HepG2 (cell line): ENCODE measurements around the gene VPS26B. TPM values are rescaled to one million over a fixed set of nuclear protein-coding genes. Genes with fewer than 3 reads are reported as not detected.

Experiments used
- ERF ChIP-seq: IDR thresholded peaks from 2 replicates; pipeline ENCODE4 v1.6.1; 2018; ENCODE audit warnings: missing biosample characterization, missing genetic modification reagents
- HBP1 ChIP-seq: IDR thresholded peaks from 2 replicates; pipeline ENCODE4 v1.6.1; 2016; ENCODE audit warnings: low read depth, control low read depth
- HMG20A ChIP-seq: IDR thresholded peaks from 2 replicates; pipeline ENCODE4 v1.6.1; 2016; ENCODE audit warnings: borderline replicate concordance
- KLF6 ChIP-seq: IDR thresholded peaks from 2 replicates; pipeline ENCODE4 v1.8.0; 2016; ENCODE audit warnings: missing biosample characterization, missing genetic modification reagents
- MIXL1 ChIP-seq: IDR thresholded peaks from 2 replicates; pipeline ENCODE4 v1.6.1; 2016
- MLX ChIP-seq: IDR thresholded peaks from 2 replicates; pipeline ENCODE4 v1.6.1; 2016
- NBN ChIP-seq: fragments of 450-650 bp; conservative IDR thresholded peaks from 2 replicates; pipeline ENCODE4 v1.6.1; 2017
- NCOA1 ChIP-seq: sonication (generic); formaldehyde crosslinking; IDR thresholded peaks from 2 replicates; pipeline ENCODE4 v1.9.0; 2021; ENCODE audit warnings: missing genetic modification reagents
- PRDM15 ChIP-seq: sonication (generic); formaldehyde crosslinking; IDR thresholded peaks from 2 replicates; pipeline ENCODE4 v1.4.0; 2020; ENCODE audit warnings: missing genetic modification reagents
- SATB2 ChIP-seq: sonication (generic); formaldehyde crosslinking; IDR thresholded peaks from 2 replicates; pipeline ENCODE4 v1.5.0; 2020; ENCODE audit warnings: missing genetic modification reagents
- THAP9 ChIP-seq: sonication (generic); formaldehyde crosslinking; IDR thresholded peaks from 2 replicates; pipeline ENCODE4; 2020; ENCODE audit warnings: missing genetic modification reagents, mild to moderate bottlenecking, borderline replicate concordance
- TRAFD1 ChIP-seq: sonication (generic); formaldehyde crosslinking; IDR thresholded peaks from 2 replicates; pipeline ENCODE4 v1.5.1; 2020; ENCODE audit warnings: missing genetic modification reagents, mild to moderate bottlenecking, borderline replicate concordance
- ZFY ChIP-seq: sonication (generic); formaldehyde crosslinking; IDR thresholded peaks from 2 replicates; pipeline ENCODE4 v1.4.0; 2020; ENCODE audit warnings: missing genetic modification reagents
- ZNF484 ChIP-seq: sonication (generic); formaldehyde crosslinking; IDR thresholded peaks from 2 replicates; pipeline ENCODE4 v1.5.1; 2020; ENCODE audit warnings: mild to moderate bottlenecking, low read depth, missing genetic modification reagents, borderline replicate concordance
- ZNF549 ChIP-seq: sonication (generic); formaldehyde crosslinking; IDR thresholded peaks from 2 replicates; pipeline ENCODE4 v1.5.0; 2020; ENCODE audit warnings: missing genetic modification reagents
- ZNF770 ChIP-seq: sonication (generic); formaldehyde crosslinking; IDR thresholded peaks from 2 replicates; pipeline ENCODE4 v1.5.0; 2020; ENCODE audit warnings: mild to moderate bottlenecking, missing genetic modification reagents
- ZNF790 ChIP-seq: sonication (generic); formaldehyde crosslinking; IDR thresholded peaks from 2 replicates; pipeline ENCODE4 v1.8.0; 2022; ENCODE audit warnings: missing genetic modification reagents, mild to moderate bottlenecking, borderline replicate concordance
- ZNF850 ChIP-seq: sonication (generic); formaldehyde crosslinking; conservative IDR thresholded peaks from 2 replicates; pipeline ENCODE4 v1.9.0; 2021; ENCODE audit warnings: mild to moderate bottlenecking, missing genetic modification reagents
- ZSCAN30 ChIP-seq: sonication (generic); formaldehyde crosslinking; IDR thresholded peaks from 2 replicates; pipeline ENCODE4 v1.5.0; 2020; ENCODE audit warnings: mild to moderate bottlenecking, missing genetic modification reagents
- polyA plus RNA-seq, 8 experiments: library from polyadenylated mRNA; depleted of rRNA in 3 of 8; stranded (reverse) in 7 of 8; unstranded in 1 of 8; fragments of >200 nt; fragmentation: Illumina TruSeq in 4 of 8; extraction: Trizol in 4 of 8; gene quantifications; 2 replicates each; pipeline versions ENCODE4 v1.2.1 to v1.2.3, GENCODE V29; 2011 to 2016; ENCODE audit warnings: low read depth in 4 of 8, missing spikeins in 1 of 8, mixed read lengths in 1 of 8; ENCODE audit not compliant: insufficient read depth in 1 of 8
- total RNA-seq, 5 experiments: library from RNA; depleted of rRNA; stranded (reverse); fragments of >200 nt; fragmentation: Illumina TruSeq; extraction: Trizol; gene quantifications; 2 replicates each; pipeline ENCODE4 v1.2.3, GENCODE V29; 2016; ENCODE audit warnings: low read depth in 1 of 5

VPS26B gene
- total and polyA plus RNA-seq, 2 of the 13 experiments (the other 11 are each of a cell fraction or from before 2014, with no cell fraction given): 20.2 to 23.2 TPM

- TF ChIP-seq ZNF549: no peak
- TF ChIP-seq MLX (CRISPR knock-in tag): 0 out of 2 replicates have a peak, but pooled peaks have one; percentile 10
- no peak for TF ChIP-seq ZNF850
- TF ChIP-seq NBN: no peak
- TF ChIP-seq NCOA1 (CRISPR knock-in tag): no peak
- TF ChIP-seq MIXL1 (CRISPR knock-in tag): 0 out of 2 replicates have a peak, but pooled peaks have one; percentile 21
- no peak for TF ChIP-seq HBP1 (CRISPR knock-in tag)
- no peak for TF ChIP-seq TRAFD1 (CRISPR knock-in tag)
- TF ChIP-seq ZNF790 (CRISPR knock-in tag): no peak
- TF ChIP-seq SATB2 (CRISPR knock-in tag): no peak
- TF ChIP-seq ZSCAN30 (CRISPR knock-in tag): no peak
- TF ChIP-seq PRDM15 (CRISPR knock-in tag): no peak
- no peak for TF ChIP-seq ZNF770 (CRISPR knock-in tag)
- TF ChIP-seq HMG20A (CRISPR knock-in tag): peak; percentile 16; the same call in 1 of the 2 replicates
- no peak for TF ChIP-seq ZNF484 (CRISPR knock-in tag)
- TF ChIP-seq ZFY: no peak
- TF ChIP-seq ERF: 0 out of 2 replicates have a peak, but pooled peaks have one; percentile 20
- TF ChIP-seq THAP9 (CRISPR knock-in tag): no peak
- no peak for TF ChIP-seq KLF6 (CRISPR knock-in tag)
Measured at GRCh38 chr11:134235399-134235798, 10.9 kb downstream of the VPS26B start (continued).
